Measurements from ENCODE around the gene EHMT1. TPM values are rescaled to one million over a fixed set of nuclear protein-coding genes. Genes with fewer than 3 reads are reported as not detected.

EHMT1 gene
- total RNA-seq, 1 experiment from 2014 or later, result 112 TPM

- Histone ChIP-seq H3K9me3 (ENCODE audit: control insufficient read depth, low read depth, low read length) (no peaks in the 10 kb centered on the region), H3K27ac (ENCODE audit: insufficient read length, low read depth, low read length) (peak overlapping the region; percentile 9), H2BK5ac (ENCODE audit: insufficient read length, low read length) (no peak overlapping the region), H3K27me3 (ENCODE audit: insufficient read depth, low read length) (no peaks in the 10 kb centered on the region), H3K4me1 (ENCODE audit: insufficient read depth, low read length) (peaks cover 21% of the 10 kb centered on the region; the same call in 1 of the 2 replicates), H3K18ac (ENCODE audit: insufficient read length, low read depth, low read length) (no peak overlapping the region), H3K9ac (ENCODE audit: extremely low read depth, insufficient read length, low read length) (no peak overlapping the region), H4K91ac (ENCODE audit: insufficient read length, low read depth, low read length) (no peak overlapping the region), H3K14ac (ENCODE audit: insufficient read depth, low read length) (no peak overlapping the region), H2AFZ (ENCODE audit: low read length) (no peak overlapping the region), H3T11ph (ENCODE audit: low read length) (no peak overlapping the region), H4K8ac (replicated peaks; ENCODE audit: insufficient read length, low read depth, low read length) (no peak overlapping the region), H3K56ac (ENCODE audit: insufficient read length, low read depth, low read length) (no peak overlapping the region), H4K5ac (ENCODE audit: insufficient read length, low read depth, low read length) (no peak overlapping the region), H2BK120ac (ENCODE audit: low read depth, low read length, poor library complexity, severe bottlenecking) (no peak overlapping the region), H3K79me2 (ENCODE audit: insufficient read depth, low read length) (peaks cover 20% of the 10 kb centered on the region; the same call in 1 of the 2 replicates), H3K4me2 (ENCODE audit: insufficient read depth, insufficient read length, low read length) (peak overlapping the region; percentile 3), H2BK20ac (ENCODE audit: low read depth, low read length, poor library complexity, severe bottlenecking) (no peak overlapping the region), H3K4ac (ENCODE audit: low read depth, low read length) (no peak overlapping the region), H2BK12ac (ENCODE audit: insufficient read length, low read depth, low read length) (no peak overlapping the region), H3K79me1 (ENCODE audit: insufficient read depth, low read depth, low read length, poor library complexity, severe bottlenecking) (peaks cover 3% of the 10 kb centered on the region), H2AK5ac (ENCODE audit: insufficient read length, low read length) (no peak overlapping the region), H3K23me2 (ENCODE audit: insufficient read length, low read depth, low read length, poor library complexity, severe bottlenecking) (peaks cover 3% of the 10 kb centered on the region), H3K23ac (ENCODE audit: insufficient read length, low read depth, low read length) (no peak overlapping the region), H4K20me1 (ENCODE audit: control insufficient read depth, insufficient read depth, insufficient read length) (peaks cover 3% of the 10 kb centered on the region), H2BK15ac (ENCODE audit: low read depth, low read length) (no peak overlapping the region)
- peak overlapping the region; percentile 93 to 97 (median 96) for H3K27ac Mint-ChIP-seq
- H3K4me3 Mint-ChIP-seq, result peak overlapping the region; percentile 25 to 71; a peak in 3 of 5 replicates
- peaks cover 64 to 80% of the 10 kb centered on the region in 2 experiments for H3K4me1 Mint-ChIP-seq
- no peaks in the 10 kb centered on the region for H3K9me3 Mint-ChIP-seq
- no CpG with 5 or more reads among the region's 6 CpGs for WGBS (ENCODE audit: extremely low coverage, insufficient read length, low lambda C conversion rate)
- peak; percentile 78 for DNase-seq
- H3K36me3 Mint-ChIP-seq (ENCODE audit: insufficient read depth in 1 of 3, low read depth in 3 of 3), result peaks cover 5 to 13% (median 13%) of the 10 kb centered on the region in 3 experiments; a peak in 6 of 7 replicates
- peaks cover 2% of the 10 kb centered on the region; the same call in 1 of the 2 replicates for H3K27me3 Mint-ChIP-seq (ENCODE audit: low read depth)
- TF ChIP-seq CTCF (conservative IDR thresholded peaks at IDR 0.05), result no peak
Measured at GRCh38 chr9:137679249-137679648, 60.4 kb downstream of the EHMT1 start.

Measured in H9 (cell line).